Activated naive CD8-positive, alpha-beta T cell treated with anti-CD3 and anti-CD28 coated beads for 36 hours (primary cell): ENCODE results near the gene GLMN. TPM values are rescaled to one million over a fixed set of nuclear protein-coding genes. Genes with fewer than 3 reads are reported as not detected.
A peak's percentile ranks its signal among the peaks of the same experiment; 100 is the strongest.

Experiments used
- DNase-seq: peaks from one replicate; pipeline ENCODE4 v3.0.0; 2021
- H3K27ac Mint-ChIP-seq: one replicate; pipeline ENCODE4 v1.8.0; 2022; ENCODE audit warnings: mild to moderate bottlenecking, moderate library complexity, mixed read lengths
- H3K27me3 Mint-ChIP-seq: one replicate; pipeline ENCODE4 v1.8.0; 2022; ENCODE audit warnings: mild to moderate bottlenecking, mixed read lengths
- H3K36me3 Mint-ChIP-seq: one replicate; pipeline ENCODE4 v1.8.0; 2021; ENCODE audit warnings: mild to moderate bottlenecking, mixed read lengths
- H3K4me1 Mint-ChIP-seq: one replicate; pipeline ENCODE4 v1.8.0; 2021; ENCODE audit warnings: mixed read lengths
- H3K4me3 Mint-ChIP-seq: one replicate; pipeline ENCODE4 v1.8.0; 2022; ENCODE audit warnings: mild to moderate bottlenecking, moderate library complexity, mixed read lengths
- H3K9me3 Mint-ChIP-seq: one replicate; pipeline ENCODE4 v1.8.0; 2022; ENCODE audit warnings: mixed read lengths
- total RNA-seq, 2 experiments: library from RNA; stranded (reverse); gene quantifications; one replicate each; pipeline ENCODE4 v1.2.3, GENCODE V29; 2021

The GLMN gene
- total RNA-seq = 10 to 100 TPM; 18.1 to 20.1 TPM

- H3K9me3 Mint-ChIP-seq = no peaks in the 10 kb centered on the region
- H3K27me3 Mint-ChIP-seq = no peaks in the 10 kb centered on the region
- H3K4me1 Mint-ChIP-seq = peaks cover 33% of the 10 kb centered on the region
- H3K36me3 Mint-ChIP-seq = peaks cover 25% of the 10 kb centered on the region
- H3K27ac Mint-ChIP-seq = peak within 1 kb of the TSS; percentile 99
- H3K4me3 Mint-ChIP-seq = peak within 1 kb of the TSS; percentile 97
- peak; percentile 85 for DNase-seq
Measured at GRCh38 chr1:92298573-92299476, at the start of gene GLMN, which contains the start of gene RPAP2. TSS of gene GLMN (minus strand) at chr1:92298987. CDS start at chr1:92297999, 988 bp downstream. TSS of gene RPAP2 (plus strand) at chr1:92299059. CDS start at chr1:92299074, 15 bp downstream.

DNA sequence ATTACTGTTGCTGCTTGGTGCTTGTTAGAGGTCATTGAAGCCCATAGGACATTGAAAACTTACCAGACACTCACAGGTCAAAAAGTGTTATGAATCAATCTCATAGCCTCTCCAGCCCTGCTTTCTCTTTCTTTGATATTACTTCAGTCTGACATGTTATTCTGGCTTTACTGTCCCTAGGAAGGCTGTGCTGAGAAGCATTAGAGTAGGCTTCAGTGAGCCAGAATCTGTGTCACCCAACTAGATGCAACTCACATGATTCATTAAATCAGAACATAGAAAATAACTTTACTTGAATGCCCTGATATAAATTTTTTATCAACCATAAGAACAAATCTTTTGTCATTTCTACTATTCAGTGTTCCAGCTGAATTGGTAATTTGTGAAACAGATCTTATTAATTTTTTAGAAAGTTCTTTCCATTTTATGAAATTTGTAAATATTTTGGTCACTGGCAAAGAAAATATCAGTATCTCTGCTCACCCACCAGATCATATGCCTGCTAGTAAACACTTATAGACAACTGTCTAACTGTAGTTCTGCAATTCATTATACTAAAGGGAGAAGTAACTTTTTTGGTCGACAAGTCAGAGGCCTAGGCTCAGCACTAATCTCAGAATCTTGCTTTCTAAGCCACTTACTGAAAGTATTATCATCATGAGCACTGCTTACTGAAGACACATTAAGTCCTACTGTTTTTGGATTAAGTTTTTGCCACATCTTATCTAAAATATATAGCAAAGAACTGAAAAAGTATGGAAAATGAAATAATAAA lies 48.3 kb upstream of the GLMN start:
- Mint-ChIP-seq H3K27ac (no peak overlapping the region), H3K27me3 (no peaks in the 10 kb centered on the region), H3K36me3 (peaks cover 42% of the 10 kb centered on the region), H3K4me3 (no peak overlapping the region), H3K9me3 (no peaks in the 10 kb centered on the region), H3K4me1 (peaks cover 9% of the 10 kb centered on the region)
- DNase-seq = no peak

- H3K9me3 Mint-ChIP-seq = no peaks in the 10 kb centered on the region
- no peak overlapping the region for H3K4me3 Mint-ChIP-seq
- H3K36me3 Mint-ChIP-seq = peaks cover 37% of the 10 kb centered on the region
- no peak for DNase-seq
- no peaks in the 10 kb centered on the region for H3K27me3 Mint-ChIP-seq
- peaks cover 5% of the 10 kb centered on the region for H3K4me1 Mint-ChIP-seq
- H3K27ac Mint-ChIP-seq = no peak overlapping the region
Measured at GRCh38 chr1:92343061-92343460, 44.3 kb upstream of the GLMN start.

DNA sequence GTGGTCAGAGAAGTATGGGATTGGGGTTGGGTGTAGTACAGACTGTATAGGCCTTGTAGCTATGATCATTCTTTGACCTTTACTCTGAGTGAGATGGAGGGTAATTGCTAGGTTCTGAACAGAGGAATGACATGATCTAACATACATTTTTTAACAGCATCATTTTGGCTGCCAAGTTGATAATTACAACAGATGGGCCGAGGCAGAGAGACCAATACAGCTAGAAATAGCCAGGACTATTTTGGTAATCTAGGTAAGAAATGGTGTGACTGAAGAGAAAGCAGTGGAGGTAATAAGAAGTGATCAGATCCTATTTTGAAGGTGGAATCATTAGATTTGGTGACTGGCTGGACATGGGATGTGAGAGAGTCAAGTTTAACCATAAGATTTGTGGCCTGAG lies 43.6 kb upstream of the GLMN start:
- Mint-ChIP-seq H3K27me3 (no peaks in the 10 kb centered on the region), H3K4me3 (no peak overlapping the region), H3K4me1 (peaks cover 4% of the 10 kb centered on the region), H3K27ac (no peak overlapping the region), H3K36me3 (peaks cover 32% of the 10 kb centered on the region), H3K9me3 (no peaks in the 10 kb centered on the region)
- no peak for DNase-seq

- Mint-ChIP-seq H3K9me3 (no peaks in the 10 kb centered on the region), H3K36me3 (peaks cover 28% of the 10 kb centered on the region), H3K4me1 (no peaks in the 10 kb centered on the region), H3K27me3 (no peaks in the 10 kb centered on the region), H3K27ac (no peak overlapping the region), H3K4me3 (no peak overlapping the region)
- no peak for DNase-seq
Measured at GRCh38 chr1:92340154-92340553, 41.4 kb upstream of the GLMN start.

DNA sequence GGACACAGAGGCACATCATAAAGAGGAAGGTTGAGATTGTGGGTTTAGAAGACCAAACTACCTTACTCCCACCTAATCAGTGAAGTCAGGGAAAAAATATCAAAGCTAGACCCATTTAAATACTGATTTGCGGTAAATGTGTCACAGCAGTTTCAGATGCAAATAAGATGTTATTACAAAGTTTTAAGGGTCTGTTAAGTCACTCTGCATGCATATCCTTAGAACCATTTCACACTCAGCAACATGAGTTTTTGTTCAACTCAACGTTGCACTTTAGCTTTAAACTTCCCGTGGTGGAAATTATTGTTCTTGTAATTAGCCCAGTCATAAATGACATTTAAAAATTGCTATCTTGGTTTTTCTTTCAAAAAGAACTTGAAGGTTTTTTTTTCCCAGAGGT lies 34.9 kb upstream of the GLMN start:
- Mint-ChIP-seq H3K27me3 (no peaks in the 10 kb centered on the region), H3K36me3 (peaks cover 41% of the 10 kb centered on the region), H3K4me1 (peaks cover 27% of the 10 kb centered on the region), H3K27ac (peak overlapping the region; percentile 88), H3K9me3 (peaks cover 5% of the 10 kb centered on the region), H3K4me3 (peak overlapping the region; percentile 22)
- no peak for DNase-seq

DNA sequence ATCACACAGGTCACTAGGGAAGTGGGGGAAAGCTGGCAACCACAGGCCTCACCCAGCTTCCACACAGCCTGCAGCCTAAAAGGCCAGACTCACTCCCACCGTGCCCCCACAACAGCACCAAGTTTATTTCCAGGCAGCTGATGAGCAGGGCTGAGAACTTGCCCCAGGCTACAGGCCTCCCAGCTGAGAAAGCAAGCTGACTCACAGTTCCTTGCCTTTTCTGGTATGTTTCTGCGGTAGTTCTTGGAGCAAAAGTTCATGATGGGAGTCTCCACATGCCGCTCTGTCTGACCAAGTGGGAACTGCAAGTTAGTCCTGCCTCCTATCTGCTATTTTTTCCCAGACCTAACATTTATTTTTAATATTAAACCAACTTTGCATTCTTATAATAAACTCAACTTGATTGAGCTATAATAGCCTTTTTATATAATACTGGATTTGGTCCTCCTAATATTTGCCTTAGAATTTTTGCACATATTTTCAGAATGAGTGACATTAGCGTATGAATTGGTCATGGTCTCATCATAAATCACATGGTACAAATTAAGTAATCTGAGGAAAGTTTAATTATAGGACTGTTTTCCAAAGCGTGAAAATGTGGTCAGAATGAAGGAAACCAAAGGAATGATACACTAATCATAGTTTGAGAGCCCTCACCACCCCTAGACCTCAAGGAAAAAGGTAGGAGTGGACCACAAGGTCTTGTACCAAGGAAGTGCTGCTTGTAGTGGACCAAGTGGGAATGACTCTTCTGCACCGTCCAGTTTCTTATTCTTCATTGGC lies 30.8 kb upstream of the GLMN start:
- Mint-ChIP-seq H3K27me3 (no peaks in the 10 kb centered on the region), H3K27ac (no peak overlapping the region), H3K4me1 (peaks cover 28% of the 10 kb centered on the region), H3K36me3 (peaks cover 73% of the 10 kb centered on the region), H3K9me3 (peaks cover 24% of the 10 kb centered on the region), H3K4me3 (no peak overlapping the region)
- no peak for DNase-seq

DNA sequence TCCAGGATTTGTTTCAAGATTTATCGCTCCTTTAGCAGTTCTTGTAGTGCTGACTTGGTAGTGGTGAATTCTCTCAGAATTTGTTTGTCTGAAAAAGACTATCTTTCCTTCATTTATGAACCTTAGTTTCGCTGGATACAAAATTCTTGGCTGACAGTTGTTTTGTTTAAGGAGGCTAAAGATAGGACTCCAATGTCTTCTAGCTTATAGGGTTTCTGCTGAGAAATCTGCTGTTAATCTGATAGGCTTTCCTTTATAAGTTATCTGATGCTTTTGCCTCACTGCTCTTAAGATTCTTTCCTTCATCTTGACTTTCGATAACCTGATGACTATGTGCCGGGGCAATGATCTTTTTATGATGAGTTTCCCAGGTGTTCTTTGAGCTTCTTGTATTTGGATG lies 29.0 kb upstream of the GLMN start:
- H3K4me1 Mint-ChIP-seq = peaks cover 26% of the 10 kb centered on the region
- peaks cover 79% of the 10 kb centered on the region for H3K36me3 Mint-ChIP-seq
- no peak for DNase-seq
- H3K9me3 Mint-ChIP-seq = peaks cover 24% of the 10 kb centered on the region
- H3K27me3 Mint-ChIP-seq = no peaks in the 10 kb centered on the region
- no peak overlapping the region for H3K4me3 Mint-ChIP-seq
- H3K27ac Mint-ChIP-seq = no peak overlapping the region

DNA sequence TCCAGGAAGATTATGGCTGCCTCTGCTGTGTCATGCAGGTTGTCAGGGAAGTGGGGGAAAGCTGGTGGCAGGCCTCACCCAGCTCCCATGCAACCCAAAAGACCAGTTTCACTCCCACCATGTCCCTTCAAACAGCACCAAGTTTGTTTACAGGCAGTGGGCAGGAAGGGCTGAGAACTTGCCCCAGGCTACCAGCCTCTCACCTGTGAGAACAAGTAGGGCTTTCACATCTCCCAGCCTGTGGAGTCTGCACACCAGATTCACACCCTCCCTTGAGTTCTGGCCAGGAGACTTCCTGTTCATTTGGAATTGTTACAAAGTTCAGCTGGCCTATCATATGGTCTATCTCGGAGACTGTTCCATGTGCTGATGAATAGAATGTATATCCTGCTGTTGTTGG lies 27.9 kb upstream of the GLMN start:
- DNase-seq = no peak
- peaks cover 23% of the 10 kb centered on the region for H3K4me1 Mint-ChIP-seq
- no peak overlapping the region for H3K4me3 Mint-ChIP-seq
- no peak overlapping the region for H3K27ac Mint-ChIP-seq
- H3K9me3 Mint-ChIP-seq = peaks cover 24% of the 10 kb centered on the region
- H3K36me3 Mint-ChIP-seq = peaks cover 81% of the 10 kb centered on the region
- no peaks in the 10 kb centered on the region for H3K27me3 Mint-ChIP-seq

DNA sequence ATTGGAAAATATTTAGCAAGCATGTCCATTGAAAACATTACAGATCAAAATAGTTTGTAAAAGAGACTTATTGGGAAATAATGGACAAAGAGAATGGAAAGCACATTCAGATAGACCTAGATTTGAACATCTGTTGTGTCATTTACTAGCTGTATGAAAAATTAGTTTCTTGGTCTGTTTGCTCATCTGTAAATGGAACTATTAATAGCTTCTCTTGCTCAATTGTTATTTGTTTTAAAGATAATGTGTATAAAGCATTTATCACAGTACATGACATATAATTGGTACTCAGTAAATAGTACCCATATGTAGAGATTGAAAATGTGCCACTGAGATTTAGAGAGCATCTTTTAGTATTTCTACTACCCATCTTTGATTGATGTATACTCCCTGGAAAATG lies 26.0 kb upstream of the GLMN start:
- DNase-seq = no peak
- H3K27ac Mint-ChIP-seq = no peak overlapping the region
- H3K27me3 Mint-ChIP-seq = no peaks in the 10 kb centered on the region
- H3K4me3 Mint-ChIP-seq = no peak overlapping the region
- peaks cover 24% of the 10 kb centered on the region for H3K9me3 Mint-ChIP-seq
- H3K36me3 Mint-ChIP-seq = peaks cover 77% of the 10 kb centered on the region
- H3K4me1 Mint-ChIP-seq = peaks cover 15% of the 10 kb centered on the region

DNA sequence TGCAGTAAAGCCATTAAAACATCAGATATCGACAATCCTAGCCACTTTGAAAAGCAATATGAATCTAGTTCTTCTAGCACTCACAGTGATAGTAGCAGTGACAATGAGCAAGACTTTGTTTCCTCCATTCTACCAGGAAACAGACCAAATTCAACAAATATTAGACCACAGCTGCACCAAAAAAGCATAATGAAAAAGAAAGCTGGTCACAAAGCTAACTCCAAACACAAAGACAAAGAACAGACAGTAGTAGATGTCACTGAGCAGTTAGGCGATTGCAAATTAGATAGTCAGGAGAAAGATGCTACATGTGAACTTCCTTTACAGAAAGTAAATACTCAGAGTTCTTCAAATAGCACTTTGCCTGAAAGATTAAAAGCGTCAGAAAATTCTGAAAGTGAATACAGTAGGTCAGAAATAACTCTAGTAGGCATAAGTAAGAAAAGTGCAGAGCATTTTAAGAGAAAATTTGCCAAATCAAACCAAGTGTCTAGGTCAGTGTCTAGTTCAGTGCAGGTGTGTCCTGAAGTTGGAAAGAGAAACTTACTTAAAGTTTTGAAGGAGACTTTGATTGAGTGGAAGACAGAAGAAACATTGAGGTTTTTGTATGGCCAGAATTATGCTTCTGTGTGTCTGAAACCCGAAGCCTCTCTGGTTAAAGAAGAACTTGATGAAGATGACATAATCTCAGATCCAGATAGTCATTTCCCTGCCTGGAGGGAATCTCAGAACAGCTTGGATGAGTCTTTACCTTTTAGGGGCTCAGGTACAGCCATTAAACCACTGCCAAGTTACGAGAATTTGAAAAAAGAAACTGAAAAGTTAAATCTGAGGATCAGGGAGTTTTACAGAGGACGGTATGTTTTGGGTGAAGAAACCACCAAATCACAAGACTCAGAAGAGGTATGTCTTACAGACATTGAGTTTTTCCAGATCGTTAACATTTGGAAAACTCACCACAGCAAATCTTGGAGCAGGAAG lies 25.0 kb upstream of the GLMN start:
- Mint-ChIP-seq H3K4me1 (peaks cover 19% of the 10 kb centered on the region), H3K9me3 (peaks cover 20% of the 10 kb centered on the region), H3K4me3 (no peak overlapping the region), H3K27me3 (no peaks in the 10 kb centered on the region), H3K36me3 (peaks cover 74% of the 10 kb centered on the region), H3K27ac (peak overlapping the region; percentile 67)
- DNase-seq = no peak

DNA sequence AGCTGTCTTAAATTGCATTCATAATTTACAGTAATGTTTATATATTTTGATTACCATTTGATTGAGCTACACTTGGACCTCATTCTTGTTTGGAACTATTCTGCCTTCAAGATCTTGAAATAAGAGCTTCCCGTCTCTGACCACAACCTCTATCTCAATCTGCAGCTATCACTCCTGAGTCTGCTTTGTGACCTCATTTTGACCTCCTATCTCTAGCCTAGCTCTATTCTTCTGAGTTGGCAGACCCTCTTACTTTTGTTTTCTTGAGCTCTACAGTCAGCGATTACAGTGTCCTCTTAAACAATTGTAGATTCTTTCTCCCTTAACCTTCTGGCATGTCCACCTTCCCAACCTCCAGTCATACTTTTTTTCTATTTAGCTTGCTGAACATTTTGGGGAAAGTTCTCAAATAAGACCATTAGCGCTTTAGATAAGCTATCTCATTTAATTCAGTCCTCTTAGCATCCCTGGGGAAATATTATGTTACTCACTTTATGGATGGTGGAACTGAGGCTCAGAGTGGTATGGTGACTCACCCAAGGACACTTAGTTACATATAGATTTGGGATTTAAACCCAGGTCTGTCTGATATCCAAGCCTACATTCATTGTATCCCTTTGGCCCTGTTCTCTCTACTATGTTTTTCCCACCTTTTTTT lies 19.2 kb upstream of the GLMN start:
- H3K27me3 Mint-ChIP-seq = no peaks in the 10 kb centered on the region
- peaks cover 57% of the 10 kb centered on the region for H3K36me3 Mint-ChIP-seq
- H3K27ac Mint-ChIP-seq = peak overlapping the region; percentile 55
- peak overlapping the region; percentile 44 for H3K4me3 Mint-ChIP-seq
- H3K9me3 Mint-ChIP-seq = peaks cover 5% of the 10 kb centered on the region
- no peak for DNase-seq
- H3K4me1 Mint-ChIP-seq = peaks cover 55% of the 10 kb centered on the region

DNA sequence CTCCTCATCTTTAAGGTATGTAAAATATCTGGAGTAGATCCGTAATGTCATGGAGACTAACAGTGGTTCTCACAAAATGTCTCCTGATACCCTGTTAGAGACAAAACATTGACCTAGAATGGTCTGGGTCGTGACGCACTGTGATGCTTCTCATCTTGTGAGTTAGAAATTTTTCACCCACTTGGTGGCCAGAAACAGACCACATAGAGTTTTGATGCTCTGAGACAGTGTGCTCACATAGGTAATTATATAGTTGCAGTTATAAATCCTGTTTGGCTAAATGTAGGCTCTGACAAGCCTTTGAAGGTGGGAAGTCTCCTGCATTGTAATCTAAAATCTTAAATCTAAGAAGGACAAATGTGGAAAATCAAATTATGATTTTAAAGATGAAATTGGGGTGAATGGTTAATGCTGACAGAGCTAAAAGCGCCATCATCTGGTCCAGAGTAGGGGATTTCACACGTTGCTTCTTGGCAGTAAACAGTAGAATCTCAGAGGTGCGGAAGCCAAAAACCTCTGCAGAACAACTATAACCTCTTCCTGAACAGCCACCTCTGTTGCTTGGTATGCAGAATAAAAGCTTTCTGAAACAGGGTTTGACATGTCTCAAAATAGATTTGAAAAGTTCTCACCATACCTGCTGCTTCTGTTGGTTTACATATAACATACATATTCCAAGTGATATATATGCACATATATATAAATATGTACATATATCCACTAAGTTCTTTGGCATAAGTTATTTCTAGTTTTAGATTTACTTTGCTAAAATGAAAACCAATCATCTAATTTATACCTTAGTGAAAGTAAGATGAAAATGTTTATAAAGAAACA lies 17.2 kb upstream of the GLMN start:
- peak; percentile 45 for DNase-seq
- peaks cover 62% of the 10 kb centered on the region for H3K36me3 Mint-ChIP-seq
- no peaks in the 10 kb centered on the region for H3K27me3 Mint-ChIP-seq
- peaks cover 5% of the 10 kb centered on the region for H3K9me3 Mint-ChIP-seq
- H3K27ac Mint-ChIP-seq = peak overlapping the region; percentile 78
- peaks cover 61% of the 10 kb centered on the region for H3K4me1 Mint-ChIP-seq
- no peak overlapping the region for H3K4me3 Mint-ChIP-seq
